ENCODE results near the gene LIPE.

- TF ChIP-seq GATA2 (IDR thresholded peaks at IDR 0.05; ENCODE audit: low read depth, low read length): no peak
- TF ChIP-seq GATA3 (IDR thresholded peaks at IDR 0.05; ENCODE audit: low read depth, low read length): no peak
Observed at GRCh38 chr19:42421591-42422031, 5.6 kb downstream of the LIPE start.

Measured in SH-SY5Y (cell line).